Prostate gland (tissue), 2 donors: ENCODE measurements around the gene ITGAV.

Experiments used
- CTCF ChIP-seq, 4 experiments: fragments of 200-600 bp in 2 of 4; fragments of 450-650 bp in 2 of 4; sonication (generic) in 2 of 4; IDR thresholded peaks; 1 replicate in 3 of 4; 2 replicates in 1 of 4; pipeline ENCODE4 v1.5.1; 2016 to 2019; ENCODE audit warnings: antibody characterized with exemption in 4 of 4, mild to moderate bottlenecking in 2 of 4, moderate library complexity in 2 of 4
- POLR2A ChIP-seq: fragments of 450-650 bp; IDR thresholded peaks from one replicate; pipeline ENCODE4 v1.6.1; 2016; ENCODE audit warnings: antibody characterized with exemption, mild to moderate bottlenecking
- POLR2AphosphoS5 ChIP-seq: sonication (generic); formaldehyde crosslinking; IDR thresholded peaks from one replicate; pipeline ENCODE4 v1.6.1; 2017; ENCODE audit warnings: antibody characterized with exemption

- TF ChIP-seq POLR2A (no peak), CTCF (IDR thresholded peaks at IDR 0.05) (no peak), POLR2AphosphoS5 (no peak)
Measured at GRCh38 chr2:186575856-186576255, 14.0 kb upstream of the ITGAV start.
